Ovary (tissue), 9 donors: ENCODE data around the gene RCN2. TPM values are rescaled to one million over a fixed set of nuclear protein-coding genes. Genes with fewer than 3 reads are reported as not detected.

Experiments
- DNase-seq, 5 donors: peaks; one replicate each; pipeline ENCODE4 v3.0.0-alpha.2; 2019 to 2020
- H3K27ac ChIP-seq, 2 donors: fragments of 200-600 bp; one replicate each; pipeline versions ENCODE4 v1.5.1 to v1.8.0; 2019 to 2022
- H3K27me3 ChIP-seq: fragments of 200-600 bp; one replicate; pipeline ENCODE4 v1.8.0; 2022
- H3K36me3 ChIP-seq: fragments of 200-600 bp; sonication (generic); one replicate; pipeline ENCODE4 v1.5.1; 2019
- H3K4me1 ChIP-seq: one replicate; pipeline ENCODE4 v1.8.1; 2013; ENCODE audit warnings: mild to moderate bottlenecking, moderate library complexity; ENCODE audit not compliant: insufficient read depth
- H3K4me3 ChIP-seq: fragments of 200-600 bp; sonication (generic); one replicate; pipeline ENCODE4 v1.5.1; 2017
- H3K9me3 ChIP-seq, 2 donors: fragments of 200-600 bp in 1 of 2; sonication (generic) in 1 of 2; one replicate each; pipeline versions ENCODE4 v1.5.1 to v1.8.1; 2013 to 2019; ENCODE audit warnings: mild to moderate bottlenecking in 1 of 2, moderate library complexity in 1 of 2
- EP300 ChIP-seq: sonication (generic); formaldehyde crosslinking; IDR thresholded peaks from one replicate; pipeline ENCODE4 v1.6.1; 2017; ENCODE audit warnings: antibody characterized with exemption
- POLR2A ChIP-seq: fragments of 450-650 bp; IDR thresholded peaks from one replicate; pipeline ENCODE4 v1.6.1; 2017; ENCODE audit warnings: antibody characterized with exemption, mild to moderate bottlenecking, moderate library complexity
- WGBS, 3 donors: extraction: QIAGEN DNeasy Blood & Tissue Kit in 1 of 3; methylation state at CpG; one replicate each; pipeline versions ENCODE4 v1.1.5 to v1.1.7; 2013 to 2017; 5-methylcytosine and 5-hydroxymethylcytosine counted together
- intact Hi-C, 4 donors: fragments of 100-400 bp; cut with DNase I; formaldehyde crosslinking; loops; one replicate each; pipeline versions ENCODE4 v1.11.0 to v1.15.1; 2022 to 2023
- polyA plus RNA-seq, 2 donors: library from polyadenylated mRNA; stranded (reverse); fragments of 200-250 nt in 1 of 2; fragments of 350-450 nt in 1 of 2; fragmentation: Illumina TruSeq in 1 of 2; extraction: RNeasy Lipid Tissue Mini Kit (QIAGEN cat#74804) in 1 of 2; gene quantifications; one replicate each; pipeline ENCODE4 v1.2.3, GENCODE V29; 2013 to 2014
- total RNA-seq, 7 donors: library from RNA; depleted of rRNA in 2 of 7; stranded (reverse); fragments of >200 nt in 2 of 7; fragmentation: NEBNext Ultra II Directional in 3 of 7; extraction: Animal tissue kit (Norgen Biotek cat#: 25700) in 3 of 7; gene quantifications; one replicate each; pipeline versions ENCODE4 v1.1.0 to v1.2.4, GENCODE V29; 2016 to 2023
- TF ChIP-seq, protein P1 (sequence below), 3 donors: fragments of 450-650 bp in 2 of 3; fragments of 200-600 bp in 1 of 3; IDR thresholded peaks; one replicate each; pipeline versions ENCODE4 v1.5.1 to v1.8.0; 2016 to 2022; ENCODE audit warnings: antibody characterized with exemption in 3 of 3, mild to moderate bottlenecking in 1 of 3
- donor health status: DM: no; HTN: no; CAD: no; lungs with moderate emphysema.
- donor health status: DM: no; HTN: no; CAD: no.
- donor health status: Bipolar disorder and iron deficiency.
- donor health status: DM: yes; HTN: yes; CAD: no.
- donor health status: DM: no; HTN: no; CAD: no.
- donor health status: DM: yes; HTN: yes; CAD: no.

RCN2 gene
- total and polyA plus RNA-seq, 9 donors: 31.7 to 69.2 (median 47.8) TPM

DNA sequence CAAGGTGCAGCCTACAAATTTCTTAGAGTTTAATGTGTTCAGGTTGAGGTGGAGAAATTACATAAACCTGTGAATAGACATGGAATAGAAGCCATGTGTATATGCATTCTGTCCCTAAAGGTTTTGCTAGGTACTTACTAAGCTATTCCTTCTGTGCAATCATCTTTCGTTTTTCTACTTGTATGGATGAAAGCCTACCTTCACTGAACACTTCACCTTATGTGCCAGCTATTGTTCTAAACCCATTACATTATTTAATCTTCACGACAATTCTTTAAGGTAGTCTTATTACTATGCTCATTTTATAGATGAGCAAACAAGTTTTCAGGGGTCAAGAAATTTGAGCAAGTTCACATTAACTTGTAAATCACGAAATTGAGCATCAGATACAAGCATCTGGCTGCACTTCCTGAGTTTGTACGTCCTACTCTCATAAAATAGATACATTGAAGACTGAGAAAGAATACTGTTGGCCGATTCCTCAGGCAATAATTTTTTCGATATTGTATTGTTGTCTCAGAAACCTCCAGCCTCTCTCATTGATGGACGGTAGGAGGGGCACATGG is 635 bp upstream of the RCN2 start:
- H3K27me3 ChIP-seq: no peaks in the 10 kb centered on the region
- no peaks in the 10 kb centered on the region for H3K36me3 ChIP-seq
- DNase-seq: no peak
- H3K9me3 ChIP-seq: no peaks in the 10 kb centered on the region
- peak overlapping the region in 1 of 2 donors; percentile 90 for H3K27ac ChIP-seq
- intact Hi-C loops: loop anchor here in 1 of 4 donors (10.0 kb wide), 1 partner anchor 614 kb away; no protein-coding TSS in a partner anchor
- no peaks in the 10 kb centered on the region for H3K4me1 ChIP-seq
- H3K4me3 ChIP-seq: peak overlapping the region; percentile 74
- WGBS, 3 donors: 21 to 22% (median 22%) methylated on average over 7 of the region's 7 CpGs
- TF ChIP-seq POLR2A (no peak), EP300 (no peak)
- TF ChIP-seq, protein P1, sequence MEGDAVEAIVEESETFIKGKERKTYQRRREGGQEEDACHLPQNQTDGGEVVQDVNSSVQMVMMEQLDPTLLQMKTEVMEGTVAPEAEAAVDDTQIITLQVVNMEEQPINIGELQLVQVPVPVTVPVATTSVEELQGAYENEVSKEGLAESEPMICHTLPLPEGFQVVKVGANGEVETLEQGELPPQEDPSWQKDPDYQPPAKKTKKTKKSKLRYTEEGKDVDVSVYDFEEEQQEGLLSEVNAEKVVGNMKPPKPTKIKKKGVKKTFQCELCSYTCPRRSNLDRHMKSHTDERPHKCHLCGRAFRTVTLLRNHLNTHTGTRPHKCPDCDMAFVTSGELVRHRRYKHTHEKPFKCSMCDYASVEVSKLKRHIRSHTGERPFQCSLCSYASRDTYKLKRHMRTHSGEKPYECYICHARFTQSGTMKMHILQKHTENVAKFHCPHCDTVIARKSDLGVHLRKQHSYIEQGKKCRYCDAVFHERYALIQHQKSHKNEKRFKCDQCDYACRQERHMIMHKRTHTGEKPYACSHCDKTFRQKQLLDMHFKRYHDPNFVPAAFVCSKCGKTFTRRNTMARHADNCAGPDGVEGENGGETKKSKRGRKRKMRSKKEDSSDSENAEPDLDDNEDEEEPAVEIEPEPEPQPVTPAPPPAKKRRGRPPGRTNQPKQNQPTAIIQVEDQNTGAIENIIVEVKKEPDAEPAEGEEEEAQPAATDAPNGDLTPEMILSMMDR (IDR thresholded peaks at IDR 0.05): no peak

DNA sequence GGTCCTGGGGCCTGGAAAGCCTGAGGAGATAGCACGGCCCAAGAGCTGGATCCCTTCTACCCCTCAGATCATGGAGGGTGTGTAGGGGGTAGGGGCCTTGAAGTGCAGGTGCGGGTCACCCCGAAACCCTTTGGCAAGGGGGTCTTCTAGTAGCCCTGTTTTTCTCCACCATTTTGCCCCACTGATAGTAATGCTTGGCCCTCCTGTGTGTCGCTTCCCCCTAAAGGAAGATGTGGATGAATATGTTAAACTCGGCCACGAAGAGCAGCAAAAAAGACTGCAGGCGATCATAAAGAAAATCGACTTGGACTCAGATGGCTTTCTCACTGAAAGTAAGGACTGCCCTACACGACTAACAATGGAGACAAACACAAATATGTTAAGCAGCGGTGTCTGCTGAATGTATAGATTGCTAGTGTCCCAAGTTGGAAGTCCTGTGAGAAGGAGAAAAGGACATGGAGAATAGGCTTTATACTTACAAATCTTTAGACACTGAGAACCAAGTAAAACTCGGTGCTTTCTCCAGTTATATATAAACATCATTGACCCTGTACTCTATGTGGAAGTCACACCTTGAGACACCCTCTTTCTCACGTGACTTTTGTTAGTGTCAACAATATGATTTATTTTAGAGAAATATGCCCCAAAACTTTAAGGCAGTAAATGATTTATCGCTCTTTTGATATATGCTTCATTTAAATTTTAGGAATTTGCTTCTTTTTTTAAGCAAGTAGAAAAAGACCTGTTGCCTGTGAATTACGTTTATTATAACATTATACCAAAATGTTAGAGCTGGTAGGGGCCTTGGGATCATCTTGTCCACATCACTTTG is 802 bp downstream of the RCN2 start:
- H3K4me1 ChIP-seq: no peaks in the 10 kb centered on the region
- no peak for DNase-seq
- H3K27ac ChIP-seq: peak overlapping the region; percentile 60 to 90
- H3K4me3 ChIP-seq: peak overlapping the region; percentile 74
- H3K36me3 ChIP-seq: no peaks in the 10 kb centered on the region
- H3K9me3 ChIP-seq: no peaks in the 10 kb centered on the region
- TF ChIP-seq POLR2A (no peak), EP300 (no peak)
- TF ChIP-seq, protein P1 (IDR thresholded peaks at IDR 0.05): no peak
- WGBS, 3 donors: 19% methylated on average over 13 to 14 of the region's 14 CpGs
- intact Hi-C loops: loop anchor here in 1 of 4 donors (10.0 kb wide), 1 partner anchor 612 kb away; no protein-coding TSS in a partner anchor
- H3K27me3 ChIP-seq: no peaks in the 10 kb centered on the region

DNA sequence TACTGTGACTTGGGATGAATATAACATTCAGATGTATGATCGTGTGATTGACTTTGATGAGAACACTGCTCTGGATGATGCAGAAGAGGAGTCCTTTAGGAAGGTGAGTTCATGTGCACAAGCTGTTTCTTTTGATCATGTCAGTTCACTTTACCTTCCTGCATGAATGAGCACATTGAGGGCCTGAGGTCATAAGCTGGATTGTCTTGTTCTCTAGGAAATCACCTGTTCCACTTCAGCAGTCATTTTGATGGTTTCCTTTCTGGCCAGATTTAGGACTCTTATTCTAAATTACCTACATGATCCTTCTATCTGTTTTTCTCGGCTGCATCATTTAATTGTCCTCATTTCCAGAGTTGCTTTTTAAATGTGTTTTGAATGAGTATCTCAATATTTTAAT is 4.1 kb downstream of the RCN2 start:
- no peaks in the 10 kb centered on the region for H3K4me1 ChIP-seq
- WGBS, 3 donors: 89 to 94% (median 90%) methylated on average over 2 of the region's 2 CpGs
- no peak overlapping the region for H3K27ac ChIP-seq
- H3K27me3 ChIP-seq: no peaks in the 10 kb centered on the region
- DNase-seq: no peak
- no peak overlapping the region for H3K4me3 ChIP-seq
- H3K36me3 ChIP-seq: no peaks in the 10 kb centered on the region
- intact Hi-C loops: loop anchor here in 1 of 4 donors (10.0 kb wide), 1 partner anchor 609 kb away; no protein-coding TSS in a partner anchor
- TF ChIP-seq EP300: no peak
- TF ChIP-seq, protein P1 (IDR thresholded peaks at IDR 0.05): no peak
- no peak for TF ChIP-seq POLR2A
- H3K9me3 ChIP-seq: no peaks in the 10 kb centered on the region

DNA sequence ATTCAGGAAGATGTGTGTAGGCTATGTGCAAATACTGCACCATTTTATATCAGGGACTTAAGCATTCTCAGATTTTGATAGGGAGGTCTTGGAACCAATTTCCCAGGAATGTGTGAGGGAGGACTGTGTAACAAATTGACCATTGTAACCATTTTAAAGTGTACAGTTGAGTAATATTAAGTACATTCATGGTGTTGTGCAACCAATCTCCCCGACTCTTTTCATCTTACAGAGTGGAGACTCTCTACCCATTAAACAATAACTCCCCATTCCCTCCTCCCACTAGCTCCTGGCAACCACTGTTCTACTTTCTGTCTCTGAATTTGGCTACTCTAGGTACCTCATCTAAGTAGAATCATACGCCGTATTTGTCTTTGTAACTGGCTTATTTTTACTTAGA is 5.1 kb downstream of the RCN2 start:
- H3K27me3 ChIP-seq: no peaks in the 10 kb centered on the region
- H3K4me3 ChIP-seq: no peak overlapping the region
- WGBS, 3 donors: 76 to 85% (median 83%) methylated on average over 3 of the region's 3 CpGs
- no peaks in the 10 kb centered on the region for H3K4me1 ChIP-seq
- no peak overlapping the region for H3K27ac ChIP-seq
- no peak for TF ChIP-seq EP300
- TF ChIP-seq, protein P1 (IDR thresholded peaks at IDR 0.05): no peak
- TF ChIP-seq POLR2A: no peak
- H3K36me3 ChIP-seq: no peaks in the 10 kb centered on the region
- no peaks in the 10 kb centered on the region for H3K9me3 ChIP-seq
- intact Hi-C loops: loop anchor here in 1 of 4 donors (10.0 kb wide), 1 partner anchor 608 kb away; no protein-coding TSS in a partner anchor
- DNase-seq: no peak
